Activated CD8-positive, alpha-beta memory T cell treated with anti-CD3 and anti-CD28 coated beads, Interleukin-2, amount 50 U/mL, for 4 hours (primary cell): ENCODE measurements around the gene ACO1.

Source experiments
- DNase-seq: peaks from one replicate; pipeline ENCODE4 v3.0.0-alpha.2; 2020

Gene ACO1

GRCh38 chr9:32384002-32384363 is 460 bp upstream of the ACO1 start:
- DNase-seq = no peak

DNA sequence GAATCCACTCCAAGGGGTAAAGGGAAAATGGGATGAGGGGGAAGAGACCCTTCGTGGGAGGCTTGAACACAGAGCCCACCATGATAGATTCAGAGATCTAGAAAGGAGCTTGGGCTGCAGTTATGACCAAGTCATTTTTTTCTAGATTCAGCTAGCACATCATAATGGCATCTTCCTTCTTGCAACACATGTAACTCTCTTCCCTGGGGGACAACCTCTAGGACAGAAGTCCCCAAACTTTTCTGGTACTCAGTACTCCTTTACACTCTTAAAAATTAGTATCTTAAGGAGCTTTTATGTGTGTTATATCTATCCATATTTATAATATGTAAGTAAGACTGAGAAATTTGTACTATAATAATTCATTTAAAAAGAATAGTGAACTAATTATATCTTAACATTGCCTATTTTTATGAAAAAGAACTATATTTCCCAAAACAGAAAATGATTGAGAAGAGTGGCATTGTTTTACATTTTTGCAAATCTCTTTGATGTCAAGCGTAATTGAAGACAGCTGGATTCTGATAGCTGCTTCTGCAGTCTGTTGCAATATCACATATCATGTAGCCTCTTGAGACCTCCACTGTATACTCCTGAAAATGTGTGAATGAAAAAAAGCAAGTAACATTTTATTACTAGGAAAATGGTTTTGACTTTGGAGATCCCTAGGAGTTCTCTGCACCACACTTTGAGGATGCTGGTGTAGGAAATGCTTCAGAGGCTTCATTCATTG is 875 bp downstream of the ACO1 start:
- no peak for DNase-seq

- no peak for DNase-seq
These were observed 1.4 kb downstream of the ACO1 start for GRCh38 chr9:32385885-32386283.

- DNase-seq = no peak
These were observed 2.8 kb downstream of the ACO1 start for GRCh38 chr9:32387256-32387655.

DNA sequence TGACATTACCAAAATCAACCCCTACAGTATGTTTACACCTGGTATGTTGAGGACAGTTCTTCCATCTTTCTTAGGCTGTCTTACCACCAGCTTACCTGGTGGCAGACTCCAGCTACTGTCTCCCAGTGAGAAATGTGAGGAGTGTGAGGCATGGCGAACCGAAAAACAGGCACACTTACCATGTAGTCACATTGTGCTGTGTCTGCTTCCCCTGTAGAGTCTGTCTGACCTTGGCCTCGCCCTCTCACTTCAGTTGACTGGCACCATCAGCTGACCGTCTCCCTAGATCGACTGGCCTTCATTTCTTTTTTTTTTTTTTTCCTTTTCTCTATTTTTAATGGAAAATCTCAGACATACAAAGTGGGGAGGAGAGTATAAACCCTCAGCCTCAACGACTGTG is 4.9 kb downstream of the ACO1 start:
- DNase-seq = no peak

GRCh38 chr9:32393911-32394310 is 9.5 kb downstream of the ACO1 start:
- DNase-seq = no peak

DNA sequence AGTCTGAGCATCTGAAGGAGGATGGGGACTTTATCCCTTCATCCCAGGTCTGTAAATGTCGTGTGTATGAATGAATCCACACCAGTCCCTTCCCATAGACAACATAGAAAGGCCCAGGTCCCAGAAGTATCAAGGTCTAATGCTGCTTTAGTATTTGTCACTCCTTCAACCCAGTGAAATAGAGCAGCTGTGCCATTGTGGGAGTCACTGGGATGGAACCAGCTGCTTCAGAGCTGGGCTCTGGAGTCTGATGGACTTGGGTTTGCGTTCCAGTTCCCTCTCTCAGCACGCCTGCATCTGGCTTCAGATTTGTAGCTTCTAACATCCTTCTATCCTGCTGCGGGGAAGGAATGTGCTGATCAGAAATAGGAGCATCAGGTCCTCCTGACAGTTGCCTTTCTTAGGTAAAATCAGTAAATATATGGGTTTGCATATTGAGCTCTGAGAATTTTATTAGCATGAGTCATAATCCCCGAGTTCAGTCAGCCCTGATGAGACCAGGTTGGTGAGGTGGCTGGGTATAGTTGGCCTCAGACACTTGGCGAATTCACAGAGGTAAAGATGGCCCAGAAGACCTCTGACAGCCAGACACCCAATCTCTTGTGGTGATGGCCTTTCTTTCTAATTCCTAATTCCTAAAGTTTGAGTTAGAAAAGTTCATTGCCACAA is 10.1 kb downstream of the ACO1 start:
- DNase-seq = no peak

DNA sequence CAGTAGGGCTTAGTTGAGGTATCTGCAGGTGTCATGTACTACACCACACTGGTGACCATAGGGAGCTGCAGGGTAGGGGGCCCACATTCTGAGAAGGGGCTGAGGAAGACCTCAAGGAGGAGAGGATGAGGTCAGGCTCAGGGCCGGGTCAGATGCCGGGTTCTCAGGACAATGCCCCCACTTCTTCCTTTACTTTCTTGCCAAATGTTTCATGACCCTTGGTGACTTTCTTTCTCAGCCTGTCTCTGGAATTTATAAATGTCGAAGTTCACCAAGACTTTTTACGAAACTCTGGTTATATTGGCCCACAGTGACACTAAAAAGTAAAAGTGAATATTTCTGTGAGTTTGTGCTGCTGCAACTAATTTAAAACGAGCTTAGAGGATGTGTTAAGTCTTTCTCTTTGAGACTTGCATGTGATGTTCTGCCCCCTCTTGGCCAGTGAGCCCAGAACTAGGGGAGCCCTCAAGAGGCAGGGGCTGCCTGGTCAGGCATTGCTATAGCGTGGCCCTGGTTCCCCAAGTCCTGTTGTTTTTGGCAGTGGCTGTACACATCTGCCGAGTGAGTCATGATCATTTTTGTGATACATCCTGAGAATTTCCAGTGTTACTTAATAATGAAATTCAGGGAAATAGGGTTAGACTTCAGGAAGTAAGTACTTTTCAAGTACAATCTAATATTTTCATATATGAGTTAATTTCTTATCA is 11.2 kb downstream of the ACO1 start:
- DNase-seq = no peak

- no peak for DNase-seq
These were observed 13.8 kb downstream of the ACO1 start for GRCh38 chr9:32398207-32398606.

DNA sequence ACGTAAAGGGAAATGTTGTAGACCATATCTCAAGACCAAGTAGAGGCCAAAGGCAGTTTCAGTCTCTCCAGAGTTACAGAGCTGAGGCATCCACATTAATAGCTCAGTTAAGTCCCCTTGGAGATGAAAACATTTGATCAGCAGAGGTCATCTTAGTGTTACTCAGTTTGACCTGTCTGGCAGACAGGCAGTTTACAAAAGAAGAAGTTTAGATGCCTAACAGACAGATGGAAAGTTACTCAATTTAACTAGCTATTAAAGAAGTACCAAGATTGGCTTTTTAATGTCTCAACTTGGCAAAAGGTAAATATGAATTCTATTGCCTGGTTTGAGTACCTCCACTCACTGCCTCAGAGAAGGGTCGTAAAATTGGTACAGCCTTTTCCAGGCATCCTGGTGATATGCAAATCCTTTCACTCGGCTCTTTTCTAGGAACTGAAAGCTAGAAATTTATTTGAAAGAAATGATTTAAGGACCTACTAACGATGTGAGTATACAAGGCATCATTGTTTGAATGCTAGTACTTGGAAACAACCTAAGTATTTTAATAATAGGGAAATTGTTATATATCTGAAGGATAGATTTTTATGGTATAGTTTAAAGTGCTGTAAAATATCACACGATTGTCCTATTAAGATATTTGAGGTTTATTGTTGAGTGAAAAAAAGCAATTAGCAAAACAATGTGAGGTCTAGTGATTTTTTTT is 14.8 kb downstream of the ACO1 start:
- DNase-seq = no peak

- DNase-seq = no peak
These were observed 17.0 kb downstream of the ACO1 start for GRCh38 chr9:32401488-32401887.

GRCh38 chr9:32403567-32404260 is 19.3 kb downstream of the ACO1 start:
- no peak for DNase-seq

GRCh38 chr9:32404402-32404801 is 20.0 kb downstream of the ACO1 start:
- DNase-seq = no peak

- DNase-seq = no peak
These were observed 20.4 kb downstream of the ACO1 start for GRCh38 chr9:32404856-32405255.

DNA sequence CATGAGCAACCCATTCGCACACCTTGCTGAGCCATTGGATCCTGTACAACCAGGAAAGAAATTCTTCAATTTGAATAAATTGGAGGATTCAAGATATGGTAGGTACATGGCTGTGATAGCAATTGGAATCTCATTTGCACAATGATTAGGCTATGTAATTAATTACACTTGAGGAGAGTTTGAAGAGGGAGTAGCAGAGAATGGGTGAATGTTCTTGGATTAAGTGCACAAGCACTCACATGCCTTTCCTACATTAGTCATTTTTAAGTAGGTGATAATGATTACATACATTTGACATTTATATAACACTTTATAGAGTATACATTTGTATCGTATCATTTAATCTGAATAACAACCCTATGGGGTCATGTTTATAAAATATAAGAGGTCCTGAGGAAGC is 21.1 kb downstream of the ACO1 start:
- no peak for DNase-seq

- no peak for DNase-seq
These were observed 21.6 kb downstream of the ACO1 start for GRCh38 chr9:32406046-32406445.

DNA sequence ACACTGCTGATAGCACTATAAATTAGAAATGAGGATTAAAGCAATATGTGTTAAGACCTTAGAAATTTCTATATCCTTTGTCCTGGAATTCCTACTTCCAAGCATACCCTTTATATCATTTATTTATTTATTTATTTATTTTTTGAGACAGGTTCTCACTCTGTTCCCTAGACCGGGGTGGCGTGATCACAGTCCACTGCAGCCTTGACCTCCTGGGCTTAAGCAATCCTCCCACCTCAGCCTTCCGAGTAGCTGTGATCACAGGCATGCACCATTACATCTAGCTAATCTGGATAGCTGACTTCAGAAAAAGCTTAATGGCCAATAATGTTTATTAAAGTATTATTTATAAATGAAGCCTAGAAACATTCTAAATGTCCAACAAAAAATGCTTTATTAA is 27.3 kb downstream of the ACO1 start:
- DNase-seq = no peak

GRCh38 chr9:32412440-32412839 is 28.0 kb downstream of the ACO1 start:
- no peak for DNase-seq

DNA sequence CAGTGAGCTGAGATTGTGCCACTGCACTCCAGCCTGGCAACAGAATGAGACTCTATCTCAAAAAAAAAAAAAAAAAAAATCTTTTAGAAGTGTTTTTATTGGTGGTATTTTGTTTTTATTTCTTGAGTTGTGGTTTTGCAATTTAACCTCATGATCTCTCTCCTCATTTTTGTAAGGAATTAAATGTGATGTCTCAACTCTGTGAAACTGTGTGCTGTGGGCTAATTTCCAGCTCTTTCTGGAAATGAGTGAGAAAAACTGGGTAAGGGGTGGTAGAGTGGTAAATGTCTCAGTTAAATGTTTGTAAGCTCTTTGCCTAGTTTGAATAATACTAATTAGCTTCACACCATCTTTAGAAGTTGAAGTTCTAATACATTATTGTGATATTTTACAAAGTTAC is 29.0 kb downstream of the ACO1 start:
- DNase-seq = no peak

- DNase-seq = no peak
These were observed 30.4 kb downstream of the ACO1 start for GRCh38 chr9:32414856-32415255.

DNA sequence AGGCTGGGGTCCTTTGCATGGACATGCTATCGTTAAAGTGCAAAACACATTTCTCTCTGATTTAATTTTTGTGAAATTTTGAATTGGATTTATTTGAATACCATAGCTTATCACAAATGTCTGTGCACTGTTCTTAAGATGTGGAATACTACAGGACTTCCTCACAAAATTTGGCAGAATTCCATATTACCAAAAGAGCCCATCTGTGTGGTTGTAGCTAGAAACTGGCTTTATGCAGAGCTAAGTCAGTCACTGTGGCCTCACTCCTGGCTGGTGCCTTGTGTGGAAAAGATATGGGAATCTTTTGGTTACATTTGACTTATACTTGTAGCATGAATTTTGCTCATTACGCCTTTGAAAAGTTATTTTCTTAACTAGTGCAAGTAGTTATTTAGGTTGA is 35.5 kb downstream of the ACO1 start:
- no peak for DNase-seq

- no peak for DNase-seq
These were observed 37.9 kb downstream of the ACO1 start for GRCh38 chr9:32422237-32422806.

- no peak for DNase-seq
These were observed 38.9 kb downstream of the ACO1 start for GRCh38 chr9:32423371-32423770.
